GM21423 (cell line): Measurements from ENCODE around the gene PRSS37.
"Not testable (repeated sequence)": the region's sequence is repeated elsewhere in the genome, so short reads cannot be mapped to it uniquely, and the experiment has no call there.

Experiments used
- ATAC-seq: cut with Tn5 transposase; IDR thresholded peaks from one replicate; pipeline ENCODE4 v1.9.1; 2021; ENCODE audit warnings: mild to moderate bottlenecking, moderate library complexity; ENCODE audit not compliant: unreplicated experiment

PRSS37 gene, protein sequence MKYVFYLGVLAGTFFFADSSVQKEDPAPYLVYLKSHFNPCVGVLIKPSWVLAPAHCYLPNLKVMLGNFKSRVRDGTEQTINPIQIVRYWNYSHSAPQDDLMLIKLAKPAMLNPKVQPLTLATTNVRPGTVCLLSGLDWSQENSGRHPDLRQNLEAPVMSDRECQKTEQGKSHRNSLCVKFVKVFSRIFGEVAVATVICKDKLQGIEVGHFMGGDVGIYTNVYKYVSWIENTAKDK

DNA sequence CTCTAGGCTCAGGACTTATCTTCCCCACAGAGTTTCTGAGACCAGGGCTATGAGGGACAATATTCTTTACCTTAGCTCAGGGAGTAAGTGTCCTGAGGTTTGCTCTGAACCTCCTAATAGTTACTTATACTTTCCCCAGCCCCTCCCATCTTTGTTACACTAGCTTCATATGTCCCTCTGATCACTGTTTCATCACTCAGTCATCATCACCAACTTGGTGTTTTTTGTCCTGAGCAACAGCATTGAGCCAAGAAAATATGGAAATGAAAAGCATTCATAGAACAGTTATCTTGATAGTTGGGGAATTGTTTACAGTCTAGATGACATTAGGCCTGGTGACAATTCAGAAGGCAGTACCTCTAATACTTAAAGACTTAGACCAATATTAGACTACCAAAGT, at the start of gene PRSS37:
PRSS37 (minus strand) TSS at position 101 of the 400 bp plus-strand sequence. CDS start 436 bp downstream, outside the sequence.
- ATAC-seq = no peak

DNA sequence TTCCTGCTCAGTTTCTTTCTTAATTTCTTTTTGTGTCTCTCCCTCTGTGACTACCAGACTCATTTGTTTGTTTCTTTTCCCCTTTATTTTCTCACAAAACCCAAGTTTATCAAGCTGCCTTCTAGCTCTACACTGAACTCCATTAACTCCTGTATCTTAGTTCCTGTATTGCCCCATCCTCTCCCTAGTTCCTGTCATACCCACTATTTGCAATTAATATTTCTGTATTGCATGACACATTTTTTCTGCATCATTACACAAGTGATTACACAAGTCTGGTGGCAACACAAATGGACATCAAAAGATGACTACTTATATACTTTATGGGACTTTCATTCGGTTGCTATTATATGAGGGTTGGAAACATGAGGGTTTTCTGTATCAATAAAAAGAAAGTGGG, 48.0 kb upstream of the PRSS37 start:
- ATAC-seq = no peak

DNA sequence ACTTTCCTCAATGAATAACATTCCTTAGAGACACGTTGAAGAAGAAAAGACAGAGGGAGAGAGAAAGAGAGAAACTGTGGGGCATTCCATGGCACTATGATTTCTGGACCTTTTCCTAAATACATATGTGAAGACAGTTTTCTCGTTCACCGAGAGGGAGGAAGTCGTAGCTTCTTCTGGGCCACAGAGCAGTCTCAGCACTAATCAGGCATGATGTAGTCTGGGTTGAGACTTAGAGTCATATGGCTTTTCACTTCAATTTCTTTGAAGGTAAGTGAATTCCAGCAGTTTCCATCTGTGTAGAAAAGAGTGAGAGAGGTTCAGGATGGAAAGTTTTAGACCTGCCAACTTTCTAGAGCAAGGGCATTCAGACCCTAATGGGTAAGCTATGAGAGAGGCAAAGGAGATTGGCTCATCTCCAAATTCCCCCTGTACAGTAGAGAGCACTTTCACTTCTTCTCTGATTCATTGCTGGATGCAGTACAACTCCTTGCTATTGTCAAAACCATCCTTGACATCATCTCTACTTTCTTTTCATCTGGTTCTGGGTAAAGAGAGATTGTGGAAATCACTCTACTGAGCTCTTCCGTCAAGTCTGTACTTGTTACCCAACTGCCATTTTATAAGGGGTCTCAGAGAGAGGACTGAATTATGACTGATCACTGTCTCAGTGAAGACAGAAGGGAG, 43.4 kb upstream of the PRSS37 start:
- peak; percentile 84 for ATAC-seq

DNA sequence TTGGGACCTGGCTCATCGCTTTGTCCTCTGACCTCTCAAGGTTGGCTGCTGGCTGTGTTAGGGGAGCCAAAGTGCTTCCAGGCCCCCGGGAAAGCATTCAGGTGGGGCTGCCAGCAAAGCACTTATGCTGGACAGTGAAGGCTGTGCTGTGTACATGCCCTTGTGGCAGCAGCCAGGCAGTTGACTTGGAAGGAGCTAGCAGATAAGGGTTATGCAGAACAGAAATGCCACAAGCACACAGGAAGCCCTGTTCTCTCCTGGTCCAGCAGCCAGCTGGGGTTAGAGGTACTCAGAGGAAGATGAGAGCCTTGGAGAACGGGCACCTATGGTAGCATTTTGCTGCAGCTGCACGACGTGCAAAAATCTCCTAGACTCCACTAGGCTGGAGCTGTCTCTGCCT, 39.7 kb upstream of the PRSS37 start:
- no peak for ATAC-seq

DNA sequence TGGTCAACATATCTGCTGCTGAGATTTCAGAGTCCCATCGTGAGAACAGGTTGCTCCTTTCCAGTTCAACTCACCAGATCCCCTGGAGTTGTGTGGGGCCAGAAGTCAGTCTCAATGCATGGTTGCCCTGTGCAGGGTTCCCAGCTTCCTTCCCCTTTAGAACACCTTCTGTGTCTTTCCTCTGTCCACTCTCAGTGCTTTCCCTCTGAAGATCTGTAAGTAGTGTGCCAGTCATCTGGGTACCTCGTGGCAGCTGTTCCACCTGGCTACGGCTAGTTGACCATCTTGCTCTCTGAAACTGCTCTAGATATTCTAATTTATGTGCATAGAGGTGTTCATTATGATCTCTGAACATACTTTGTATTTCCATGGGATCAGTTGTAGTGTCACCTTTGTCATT, 36.1 kb upstream of the PRSS37 start:
- ATAC-seq = no peak

DNA sequence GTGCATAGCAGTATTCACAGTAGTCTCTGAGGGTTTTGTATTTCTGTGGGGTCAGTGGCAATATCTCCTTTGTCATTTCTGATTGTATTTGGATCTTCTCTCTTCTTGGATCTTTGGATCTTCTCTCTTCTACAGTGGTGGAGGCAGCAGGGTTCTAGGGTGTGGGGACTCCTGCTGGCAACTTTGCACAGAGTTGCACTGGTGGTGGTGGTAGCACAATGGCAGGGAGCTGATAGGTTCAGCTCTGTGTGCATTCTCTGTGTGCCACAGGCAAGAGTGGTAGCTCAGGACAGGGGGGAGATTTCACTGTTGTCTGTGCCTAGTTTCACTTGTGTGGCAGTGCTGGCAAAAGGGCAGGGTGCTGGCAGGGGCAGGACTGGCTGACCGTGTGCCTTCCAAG, 35.1 kb upstream of the PRSS37 start:
- no peak for ATAC-seq

DNA sequence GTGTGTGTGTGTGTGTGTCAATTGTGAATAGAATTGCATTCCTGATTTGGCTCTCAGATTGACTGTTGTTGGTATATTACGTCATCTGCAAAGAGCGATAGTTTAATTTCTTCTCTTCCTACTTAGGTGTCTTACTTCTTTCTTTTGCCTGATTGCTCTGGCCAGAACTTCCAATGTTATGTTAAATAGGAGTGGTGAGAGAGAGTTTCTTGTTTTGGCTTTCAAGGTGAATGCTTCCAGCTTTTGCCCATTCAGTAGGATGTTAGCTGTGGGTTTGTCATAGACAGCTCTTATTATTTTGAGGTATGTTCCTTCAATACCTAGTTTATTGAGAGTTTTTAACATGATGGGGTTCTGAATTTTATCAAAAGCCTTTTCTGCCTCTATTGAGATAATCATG, 34.2 kb upstream of the PRSS37 start:
- no peak for ATAC-seq

DNA sequence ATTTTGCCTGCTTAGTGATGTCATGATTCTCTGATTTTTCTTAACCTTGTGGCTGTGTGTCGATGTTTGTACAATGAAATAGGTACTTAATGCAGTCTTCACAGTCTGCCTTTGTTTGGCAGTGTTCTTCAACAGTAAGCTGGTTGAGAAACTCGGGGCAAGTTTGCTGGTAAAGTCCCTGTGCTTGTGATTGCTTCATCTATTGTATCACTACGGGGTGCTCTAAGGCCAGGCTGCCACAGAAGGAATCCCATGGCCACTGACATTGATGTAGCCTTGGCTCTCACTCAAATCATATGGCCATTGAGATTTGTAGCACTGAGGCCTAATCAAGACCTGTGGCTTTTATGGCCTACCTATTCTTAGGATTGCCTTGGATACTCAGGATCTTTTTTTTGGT, 33.5 kb upstream of the PRSS37 start:
- ATAC-seq = no peak

DNA sequence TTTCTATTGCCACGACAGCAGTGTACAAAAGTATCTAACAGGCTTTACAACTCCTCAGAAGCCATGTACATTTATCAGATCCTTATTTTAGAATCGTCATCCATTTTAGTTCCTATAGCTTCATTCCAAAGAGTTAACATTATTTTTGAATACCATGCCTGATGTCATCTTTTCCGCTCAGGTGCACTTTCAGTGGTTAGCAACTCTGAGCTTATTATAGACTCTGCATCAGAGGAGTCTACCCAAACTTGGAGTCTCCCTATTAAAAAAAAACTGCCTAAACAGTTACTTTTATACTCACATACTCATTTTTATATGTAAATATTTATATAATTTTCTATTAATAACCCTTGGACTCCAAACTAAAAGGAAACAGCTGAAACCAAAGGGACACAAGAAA, 31.6 kb upstream of the PRSS37 start:
- ATAC-seq = no peak

DNA sequence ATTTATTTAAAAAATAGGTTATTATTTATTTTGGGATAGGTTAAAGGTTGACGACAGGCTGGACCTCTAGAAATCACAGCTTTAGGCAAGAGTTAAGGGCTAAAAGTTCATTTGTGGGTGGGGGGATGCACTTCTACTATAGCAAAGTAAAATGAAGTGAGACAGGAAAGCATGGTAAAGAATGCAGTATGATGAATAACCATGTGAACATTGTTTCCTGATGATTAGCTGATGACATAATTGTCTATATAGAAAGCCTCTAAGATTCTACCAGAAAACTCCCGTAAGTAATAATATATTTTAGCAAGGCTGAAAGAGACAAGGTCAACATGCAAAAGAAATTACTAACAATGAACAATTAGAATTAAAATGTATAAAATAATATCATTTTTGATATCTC, 25.7 kb upstream of the PRSS37 start:
- ATAC-seq = no peak

DNA sequence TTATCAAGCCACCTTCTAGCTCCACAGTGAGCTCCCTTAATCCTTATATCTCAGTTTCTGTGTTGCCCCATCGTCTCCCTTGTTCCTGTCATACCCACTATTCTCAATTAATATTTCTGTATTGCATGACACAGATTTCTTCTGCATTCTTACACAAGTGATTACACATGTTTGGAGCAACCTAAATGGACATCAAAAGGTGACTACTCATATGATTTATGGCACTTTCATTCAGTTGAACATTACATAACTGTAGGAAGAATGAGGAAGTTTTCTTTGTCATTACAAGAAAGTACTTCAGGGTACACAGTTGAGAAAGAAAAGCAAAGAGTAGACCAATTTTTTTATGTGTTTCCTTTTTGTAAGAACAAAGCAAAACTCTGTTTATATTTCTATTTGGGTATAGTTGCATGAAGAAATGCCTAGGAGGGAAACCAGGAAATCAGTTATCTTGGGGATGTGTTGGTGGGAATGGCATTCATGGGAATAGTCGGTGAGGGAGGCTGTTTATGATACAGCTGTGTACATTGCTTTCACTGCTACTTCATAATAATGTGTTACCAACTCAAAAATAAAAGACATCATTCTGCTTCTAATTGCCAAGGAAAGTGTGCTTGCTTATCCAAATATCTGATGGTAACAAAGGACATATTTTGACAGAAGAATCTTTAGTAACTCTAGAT, 23.6 kb upstream of the PRSS37 start:
- ATAC-seq = no peak

DNA sequence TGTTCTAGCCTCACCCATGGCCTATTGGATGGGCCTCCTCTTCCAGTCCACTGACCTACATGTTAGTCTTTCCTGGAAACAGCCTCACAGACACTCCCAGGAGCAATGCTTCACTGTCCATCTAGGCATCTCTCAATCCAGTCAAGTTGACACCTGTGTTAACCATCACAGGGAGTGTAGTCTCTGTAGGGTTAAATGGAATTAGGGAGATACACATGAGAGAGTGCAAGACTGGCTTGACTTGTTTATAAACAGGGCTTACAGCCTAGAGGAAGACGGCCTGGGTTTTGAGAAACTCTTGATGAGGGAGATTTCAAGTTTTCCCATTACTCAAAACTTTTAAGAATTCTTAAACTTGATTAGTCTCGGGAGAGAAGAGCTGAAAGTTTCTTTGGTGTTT, 18.9 kb upstream of the PRSS37 start:
- no peak for ATAC-seq

DNA sequence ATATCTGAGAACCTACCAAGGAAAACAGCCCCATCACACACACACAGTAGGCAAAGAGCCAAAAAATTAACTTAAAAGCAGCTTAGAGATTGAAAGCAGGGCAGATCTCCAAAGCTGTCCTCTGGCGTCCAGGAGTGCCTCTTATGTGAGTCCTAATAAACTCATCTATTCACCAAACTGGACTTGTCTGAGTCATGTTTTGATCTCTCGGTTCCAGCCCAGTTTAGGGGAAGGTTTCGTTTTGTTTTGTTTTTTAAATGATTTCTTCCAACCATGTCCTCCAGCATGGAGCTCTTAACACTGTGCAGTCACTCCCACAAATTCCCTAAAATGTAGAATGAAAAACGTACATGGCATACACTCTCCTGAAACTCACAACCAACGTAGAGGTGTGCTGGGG, 6.7 kb upstream of the PRSS37 start:
- ATAC-seq = no peak

DNA sequence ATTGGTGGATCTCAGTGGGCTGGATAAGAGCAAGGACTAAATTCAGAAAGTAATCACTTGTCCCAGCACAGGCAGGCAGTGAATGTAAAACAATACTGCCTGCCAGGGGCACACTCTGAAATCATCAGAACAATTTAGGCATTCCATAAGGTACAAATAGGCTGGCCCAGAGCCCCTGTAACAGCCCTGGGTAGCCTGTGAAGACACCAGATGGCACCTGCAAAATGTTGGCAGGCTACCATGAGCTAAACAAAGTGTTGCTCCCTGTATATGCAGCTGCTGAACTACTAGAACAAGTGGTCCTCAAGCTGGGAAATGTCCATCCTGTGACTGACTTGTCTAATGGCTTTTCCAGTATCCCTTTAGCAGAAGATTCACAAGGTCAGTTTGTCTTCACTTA, 3.0 kb upstream of the PRSS37 start:
- ATAC-seq = no peak

DNA sequence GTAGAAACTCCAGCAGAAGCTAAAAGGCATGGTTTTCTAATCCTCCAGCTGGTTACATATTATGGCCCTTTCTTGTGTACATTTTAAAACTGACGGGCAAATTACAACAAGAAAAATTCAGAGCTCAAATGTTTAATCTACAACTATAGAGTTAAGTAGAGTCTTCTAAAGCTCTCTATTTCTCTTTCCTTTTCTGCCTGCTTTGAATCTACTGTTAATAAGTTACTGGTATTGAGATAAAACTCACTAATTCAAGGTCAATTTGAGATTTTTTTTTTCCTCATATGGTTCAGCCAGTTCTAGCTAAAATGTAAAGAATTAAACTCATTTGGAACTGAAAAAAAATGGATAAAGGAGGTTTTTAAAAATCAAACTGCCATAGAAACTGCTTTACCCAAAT, 1.6 kb upstream of the PRSS37 start:
- no peak for ATAC-seq

DNA sequence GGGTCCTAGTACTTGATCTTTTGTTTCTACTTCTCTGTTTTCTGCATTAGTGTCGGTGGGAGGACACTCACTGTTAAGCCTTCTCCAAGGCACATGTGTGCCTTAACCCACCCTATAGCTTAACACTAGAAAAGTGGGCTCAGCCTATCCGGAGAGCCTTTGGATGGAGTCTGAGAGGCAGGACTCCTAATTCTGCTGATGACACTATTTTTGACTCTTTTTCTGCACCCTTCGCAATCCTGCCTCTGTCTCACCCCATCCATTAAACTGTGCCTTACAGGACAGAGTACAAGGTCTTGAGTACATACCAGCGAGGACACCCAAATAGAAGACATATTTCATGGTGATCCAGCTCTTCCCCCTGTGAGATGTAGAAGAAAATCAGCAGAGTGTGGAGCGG, 577 bp downstream of the PRSS37 start:
- ATAC-seq = no peak

DNA sequence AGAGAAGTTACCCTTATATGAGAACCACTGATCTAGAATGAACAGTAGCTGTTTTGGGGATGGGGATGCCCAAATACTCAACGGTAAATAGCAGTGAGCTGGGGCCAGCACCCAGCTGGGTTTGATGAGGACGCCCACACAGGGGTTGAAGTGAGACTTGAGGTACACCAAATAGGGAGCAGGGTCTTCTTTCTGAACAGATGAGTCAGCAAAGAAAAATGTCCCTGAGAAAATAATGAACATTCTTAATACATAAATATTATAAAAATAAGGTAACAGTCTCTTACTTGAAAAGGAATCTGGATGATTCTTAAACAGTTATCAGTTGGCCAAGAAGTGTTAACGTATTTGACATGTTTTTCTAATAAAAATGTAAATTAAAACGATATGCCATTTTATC, 2.0 kb downstream of the PRSS37 start:
- ATAC-seq = no peak

DNA sequence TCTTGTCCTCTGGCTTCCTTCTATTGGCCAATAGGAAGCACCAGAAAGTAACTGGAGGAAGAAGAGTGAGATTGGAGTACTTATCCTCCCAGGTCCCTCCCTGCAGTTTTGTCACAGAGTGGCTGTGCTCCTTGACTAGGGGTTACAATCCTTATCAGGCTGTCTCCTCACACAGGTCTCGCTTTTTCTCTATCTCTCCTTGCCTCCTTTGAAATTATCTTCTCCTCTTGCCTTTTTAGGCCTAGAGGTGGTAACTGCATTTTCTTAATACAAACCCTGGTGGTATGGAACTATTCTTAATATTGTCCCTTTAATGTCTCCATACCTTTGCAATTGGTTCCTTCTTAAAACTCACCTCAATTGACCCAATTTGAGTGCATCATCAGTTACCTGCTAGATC, 2.7 kb downstream of the PRSS37 start:
- ATAC-seq = no peak

DNA sequence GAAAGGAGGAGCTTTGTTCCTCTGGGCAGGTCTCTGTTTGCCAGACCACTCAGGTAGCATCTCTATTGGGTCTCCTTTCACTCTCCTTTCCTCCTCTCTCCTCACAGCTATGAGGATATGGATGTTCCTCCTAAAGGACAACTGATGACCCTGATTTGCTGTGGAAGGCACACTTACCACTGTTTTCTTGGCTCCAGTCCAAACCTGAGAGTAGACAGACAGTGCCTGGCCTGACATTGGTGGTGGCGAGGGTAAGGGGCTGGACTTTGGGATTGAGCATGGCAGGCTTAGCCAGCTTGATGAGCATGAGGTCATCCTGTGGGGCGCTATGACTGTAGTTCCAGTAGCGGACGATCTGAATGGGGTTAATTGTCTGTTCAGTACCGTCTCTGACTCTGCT, 3.6 kb downstream of the PRSS37 start:
- no peak for ATAC-seq

DNA sequence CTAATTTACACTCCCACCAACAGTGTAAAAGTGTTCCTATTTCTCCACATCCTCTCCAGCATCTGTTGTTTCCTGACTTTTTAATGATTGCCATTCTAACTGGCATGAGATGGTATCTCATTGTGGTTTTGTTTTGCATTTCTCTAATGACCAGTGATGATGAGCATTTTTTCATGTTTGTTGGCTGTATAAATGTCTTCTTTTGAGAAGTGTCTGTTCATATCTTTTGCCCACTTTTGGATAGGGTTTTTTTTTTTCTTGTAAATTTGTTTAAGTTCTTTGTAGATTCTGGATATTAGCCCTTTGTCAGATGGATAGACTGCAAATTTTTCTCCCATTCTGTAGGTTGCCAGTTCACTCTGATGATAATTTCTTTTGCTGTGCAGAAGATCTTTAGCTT, 18.9 kb downstream of the PRSS37 start:
- ATAC-seq = not testable (repeated sequence)

DNA sequence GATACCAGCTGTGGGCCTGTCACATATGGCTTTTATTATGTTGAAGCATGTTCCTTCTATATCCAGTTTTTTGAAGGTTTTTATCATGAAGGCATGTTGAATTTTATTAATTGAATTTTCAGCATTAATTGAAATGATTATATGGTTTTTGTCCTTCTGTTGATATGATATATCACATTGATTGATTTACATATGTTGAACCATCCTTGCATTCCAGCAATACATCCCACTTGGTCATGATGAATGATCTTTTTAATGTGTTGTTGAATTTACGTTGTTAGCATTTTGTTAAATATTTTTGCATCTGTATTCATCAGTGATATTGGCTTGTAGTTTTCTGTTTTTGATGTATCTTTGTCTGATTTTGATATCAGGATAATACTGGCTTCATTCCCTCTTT, 21.2 kb downstream of the PRSS37 start:
- ATAC-seq = no peak

DNA sequence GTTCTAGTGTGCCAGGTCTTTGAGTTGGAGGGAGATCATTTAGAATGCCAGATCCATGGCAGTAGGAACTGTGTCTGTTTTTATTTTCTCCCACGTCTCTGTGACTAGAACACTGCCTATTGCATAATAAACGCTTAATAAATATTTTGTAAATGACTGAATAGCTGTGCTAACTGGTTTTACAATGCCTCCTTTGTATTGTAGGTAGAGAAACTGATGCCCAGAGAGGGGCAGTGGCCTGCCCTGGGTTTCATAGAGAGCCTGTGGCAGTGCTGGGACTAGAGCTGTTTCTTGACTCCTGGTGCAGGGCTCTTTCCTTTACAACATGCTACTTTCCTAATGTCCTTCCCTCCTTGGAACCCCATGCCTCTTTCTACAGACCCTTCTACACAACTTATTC, 48.8 kb downstream of the PRSS37 start:
- ATAC-seq = no peak
